DMS79 treated with DMSO at 0.1 percent for 48 hours (cell line): ENCODE measurements around the gene BCL7C.
"Not testable (repeated sequence)": the region's sequence is repeated elsewhere in the genome, so short reads cannot be mapped to it uniquely, and the experiment has no call there.

Experiments used
- DNase-seq: peaks from one replicate; lab custom pipeline; 2025; lab: John Stamatoyannopoulos, UW

The BCL7C gene

GRCh38 chr16:30894540-30895368, 877 bp upstream of the BCL7C start:
- no peak for DNase-seq

- no peak for DNase-seq
Observed at GRCh38 chr16:30893417-30893743, 497 bp downstream of the BCL7C start.

GRCh38 chr16:30892670-30893416, 1.0 kb downstream of the BCL7C start:
- no peak for DNase-seq

GRCh38 chr16:30891043-30891823, 2.6 kb downstream of the BCL7C start:
- not testable (repeated sequence) for DNase-seq

GRCh38 chr16:30889721-30890120, 4.2 kb downstream of the BCL7C start:
- no peak for DNase-seq

- DNase-seq = no peak
Observed at GRCh38 chr16:30888856-30889499, 4.9 kb downstream of the BCL7C start.

GRCh38 chr16:30887927-30888326, 6.0 kb downstream of the BCL7C start:
- DNase-seq = no peak

GRCh38 chr16:30886145-30886544, 7.7 kb downstream of the BCL7C start:
- no peak for DNase-seq

- no peak for DNase-seq
Observed at GRCh38 chr16:30885196-30885595, 8.7 kb downstream of the BCL7C start.

GRCh38 chr16:30884760-30885159, 9.1 kb downstream of the BCL7C start:
- no peak for DNase-seq

GRCh38 chr16:30882429-30883310, 11.2 kb downstream of the BCL7C start:
- DNase-seq = no peak

GRCh38 chr16:30876867-30877266, 17.0 kb downstream of the BCL7C start:
- peak; percentile 37 for DNase-seq

GRCh38 chr16:30875871-30876801, 17.7 kb downstream of the BCL7C start:
- peak; percentile 78 for DNase-seq

GRCh38 chr16:30874821-30875717, 18.8 kb downstream of the BCL7C start:
- peak; percentile 81 for DNase-seq

- DNase-seq = no peak
Observed at GRCh38 chr16:30874244-30874820, 19.5 kb downstream of the BCL7C start.

- no peak for DNase-seq
Observed at GRCh38 chr16:30870904-30871303, 23.0 kb downstream of the BCL7C start.

- DNase-seq = no peak
Observed at GRCh38 chr16:30867747-30868146, 26.1 kb downstream of the BCL7C start.

- DNase-seq = no peak
Observed at GRCh38 chr16:30866031-30866430, 27.8 kb downstream of the BCL7C start.

GRCh38 chr16:30863178-30863577, 30.7 kb downstream of the BCL7C start:
- not testable (repeated sequence) for DNase-seq
